Measurements from ENCODE around the gene NVL.
A peak's percentile ranks its signal among the peaks of the same experiment; 100 is the strongest.

NVL gene

GRCh38 chr1:224329842-224330753, at the start of gene NVL:
TSS of gene NVL (minus strand) at chr1:224330172. CDS start at chr1:224330127, 45 bp downstream.
- Histone ChIP-seq H3K4me1 (peaks cover 0 to 27% (median 18%) of the 10 kb centered on the region in 4 donors), H3K4me3 (peak within 1 kb of the TSS; percentile 71 to 75), H3K36me3 (peaks cover 0 to 5% (median 0%) of the 10 kb centered on the region in 3 donors), H3K27me3 (no peaks in the 10 kb centered on the region), H3K27ac (peak within 1 kb of the TSS; percentile 81 to 88), H3K9me3 (no peaks in the 10 kb centered on the region)
- TF ChIP-seq CTCF (IDR thresholded peaks at IDR 0.05), result no peak
- DNase-seq, result peak; percentile 74 to 86
- intact Hi-C loops (cut with DNase I; ENCODE audit: low total_unique reads), result loop anchor here (5.0 kb wide), 1 partner anchor 218 kb away; the partner anchor contains the start of gene FBXO28

- DNase-seq, result no peak
- intact Hi-C loops (cut with DNase I; ENCODE audit: low total_unique reads), result no loop called here
- Histone ChIP-seq H3K9me3 (no peaks in the 10 kb centered on the region), H3K36me3 (peaks cover 29 to 58% (median 45%) of the 10 kb centered on the region in 3 donors), H3K4me3 (no peak overlapping the region), H3K4me1 (peaks cover 0 to 22% (median 2%) of the 10 kb centered on the region in 4 donors), H3K27ac (no peak overlapping the region), H3K27me3 (no peaks in the 10 kb centered on the region)
- no peak for TF ChIP-seq CTCF (IDR thresholded peaks at IDR 0.05)
Observed at GRCh38 chr1:224378855-224379631, 49.1 kb upstream of the NVL start.

- H3K4me1 ChIP-seq, result peaks cover 0 to 22% (median 2%) of the 10 kb centered on the region in 4 donors
- H3K36me3 ChIP-seq, result peaks cover 37 to 72% (median 55%) of the 10 kb centered on the region in 3 donors
- intact Hi-C loops (cut with DNase I; ENCODE audit: low total_unique reads), result no loop called here
- no peaks in the 10 kb centered on the region for H3K27me3 ChIP-seq
- no peak for TF ChIP-seq CTCF (IDR thresholded peaks at IDR 0.05)
- H3K27ac ChIP-seq, result no peak overlapping the region
- H3K4me3 ChIP-seq, result no peak overlapping the region
- DNase-seq, result no peak
- H3K9me3 ChIP-seq, result no peaks in the 10 kb centered on the region
Observed at GRCh38 chr1:224377676-224378006, 47.7 kb upstream of the NVL start.

GRCh38 chr1:224375059-224375458, 45.1 kb upstream of the NVL start:
- Histone ChIP-seq H3K4me1 (peaks cover 0 to 22% (median 2%) of the 10 kb centered on the region in 4 donors), H3K4me3 (no peak overlapping the region), H3K36me3 (peaks cover 59 to 90% (median 71%) of the 10 kb centered on the region in 3 donors), H3K27me3 (no peaks in the 10 kb centered on the region), H3K9me3 (no peaks in the 10 kb centered on the region), H3K27ac (no peak overlapping the region)
- no peak for DNase-seq
- TF ChIP-seq CTCF (IDR thresholded peaks at IDR 0.05), result no peak
- intact Hi-C loops (cut with DNase I; ENCODE audit: low total_unique reads), result no loop called here

- intact Hi-C loops (cut with DNase I; ENCODE audit: low total_unique reads), result no loop called here
- no peak overlapping the region for H3K4me3 ChIP-seq
Observed at GRCh38 chr1:224373008-224373590, 43.1 kb upstream of the NVL start.

More at GRCh38 chr1:224373008-224373590, 43.1 kb upstream of the NVL start:
- Histone ChIP-seq H3K27ac (no peak overlapping the region), H3K27me3 (no peaks in the 10 kb centered on the region), H3K36me3 (peaks cover 62 to 95% (median 75%) of the 10 kb centered on the region in 3 donors), H3K4me1 (peaks cover 0 to 21% (median 2%) of the 10 kb centered on the region in 4 donors), H3K9me3 (no peaks in the 10 kb centered on the region)
- no peak for TF ChIP-seq CTCF (IDR thresholded peaks at IDR 0.05)
- no peak for DNase-seq

Measured in tibial artery (tissue), 4 donors.